K562 (cell line): Measurements from ENCODE around the gene CYB5R4. TPM values are rescaled to one million over a fixed set of nuclear protein-coding genes. Genes with fewer than 3 reads are reported as not detected.
A peak's percentile ranks its signal among the peaks of the same experiment; 100 is the strongest.

Experiments used
- EGR1 ChIP-seq: fragments of 450-650 bp; conservative IDR thresholded peaks from 2 replicates; pipeline ENCODE4 v1.6.1; 2017; ENCODE audit warnings: mild to moderate bottlenecking
- FOXK2 ChIP-seq, 2 experiments: fragments of 450-650 bp; IDR thresholded peaks in 1 of 2; conservative IDR thresholded peaks in 1 of 2; 2 replicates each; pipeline ENCODE4 v1.6.1; 2016; ENCODE audit warnings: low read depth in 2 of 2, mild to moderate bottlenecking in 1 of 2
- JUND ChIP-seq, 2 experiments: IDR thresholded peaks; 2 replicates in 1 of 2; 3 replicates in 1 of 2; pipeline ENCODE4 v1.6.1; 2011; ENCODE audit warnings: borderline replicate concordance in 2 of 2, low read depth in 2 of 2, low read length in 2 of 2, improper control_type of control experiment in 1 of 2, missing biosample characterization in 1 of 2, missing genetic modification characterization in 1 of 2, missing genetic modification reagents in 1 of 2
- MAX ChIP-seq: sonication (generic); formaldehyde crosslinking; IDR thresholded peaks from 2 replicates; pipeline ENCODE4 v1.9.0; 2022; ENCODE audit warnings: mild to moderate bottlenecking, missing genetic modification reagents
- MECOM ChIP-seq: fragments of 250-450 bp; sonication (Bioruptor Pico); IDR thresholded peaks from 2 replicates; pipeline ENCODE4 v1.8.0; 2022; ENCODE audit warnings: inconsistent platforms
- MTA3 ChIP-seq: fragments of 450-650 bp; formaldehyde crosslinking; IDR thresholded peaks from 2 replicates; pipeline ENCODE4 v1.6.1; 2017; ENCODE audit warnings: mild to moderate bottlenecking, borderline replicate concordance
- MXD1 ChIP-seq: fragments of 250-450 bp; sonication (Bioruptor Pico); IDR thresholded peaks from 2 replicates; pipeline ENCODE4 v1.8.0; 2021; ENCODE audit warnings: borderline replicate concordance, mild to moderate bottlenecking, moderate library complexity; ENCODE audit not compliant: poor library complexity, severe bottlenecking
- OTX1 ChIP-seq: fragments of 450-650 bp; formaldehyde crosslinking; IDR thresholded peaks from 2 replicates; pipeline ENCODE4 v1.4.0; 2022; ENCODE audit warnings: mild to moderate bottlenecking
- PRDM10 ChIP-seq: fragments of 450-650 bp; IDR thresholded peaks from 2 replicates; pipeline ENCODE4 v1.6.1; 2018; ENCODE audit not compliant: partially characterized antibody
- RB1 ChIP-seq: fragments of 450-650 bp; IDR thresholded peaks from 2 replicates; pipeline ENCODE4 v1.6.1; 2017; ENCODE audit warnings: low read depth, mild to moderate bottlenecking
- TBL1XR1 ChIP-seq, 2 experiments: IDR thresholded peaks; 2 replicates each; pipeline ENCODE4 v1.6.1; 2012; ENCODE audit warnings: improper control_type of control experiment in 2 of 2, low read length in 2 of 2, mild to moderate bottlenecking in 1 of 2
- WHSC1 ChIP-seq: IDR thresholded peaks from one replicate; pipeline ENCODE4 v1.6.1; 2012; ENCODE audit warnings: low read length, control low read depth, inconsistent platforms
- ZBTB17 ChIP-seq: fragments of 450-650 bp; formaldehyde crosslinking; IDR thresholded peaks from 2 replicates; pipeline ENCODE4 v1.4.0; 2020; ENCODE audit warnings: mild to moderate bottlenecking
- ZFP1 ChIP-seq: fragments of 450-650 bp; formaldehyde crosslinking; IDR thresholded peaks from 2 replicates; pipeline ENCODE4 v1.4.0; 2020; ENCODE audit warnings: mild to moderate bottlenecking, mixed read lengths
- ZKSCAN1 ChIP-seq: fragments of 150-350 bp; IDR thresholded peaks from 2 replicates; pipeline ENCODE4 v1.6.1; 2016; ENCODE audit warnings: low read depth, low read length
- ZNF431 ChIP-seq: sonication (generic); formaldehyde crosslinking; IDR thresholded peaks from 2 replicates; pipeline ENCODE4 v1.8.0; 2022; ENCODE audit warnings: mild to moderate bottlenecking, missing genetic modification reagents
- ZNF561 ChIP-seq: fragments of 450-650 bp; formaldehyde crosslinking; conservative IDR thresholded peaks from 2 replicates; pipeline ENCODE4 v1.4.0; 2020; ENCODE audit warnings: mild to moderate bottlenecking, moderate library complexity
- ZNF644 ChIP-seq: fragments of 200-800 bp; sonication (Bioruptor generic); IDR thresholded peaks from 2 replicates; pipeline ENCODE4 v1.6.1; 2016; ENCODE audit warnings: low read depth, missing genetic modification characterization, missing compliant biosample characterization
- ZNF668 ChIP-seq: fragments of 250-450 bp; sonication (Bioruptor Pico); IDR thresholded peaks from 2 replicates; pipeline ENCODE4 v1.8.0; 2022; ENCODE audit warnings: mild to moderate bottlenecking, inconsistent platforms
- ZNF79 ChIP-seq: fragments of 250-450 bp; sonication (Bioruptor Pico); IDR thresholded peaks from 2 replicates; pipeline ENCODE4 v1.4.0; 2020; ENCODE audit warnings: low read depth, mild to moderate bottlenecking, moderate library complexity
- polyA plus RNA-seq, 8 experiments: library from polyadenylated mRNA; depleted of rRNA in 4 of 8; stranded (reverse) in 5 of 8; unstranded in 3 of 8; fragments of >200 nt; fragmentation: Nextera tagmentation in 2 of 8; fragmentation: Illumina TruSeq in 1 of 8; extraction: Ambion mirVana in 2 of 8; extraction: Trizol in 1 of 8; gene quantifications; 2 replicates each; pipeline versions ENCODE4 v1.2.1 to v1.2.3, GENCODE V29; 2011 to 2014; ENCODE audit warnings: inconsistent platforms in 1 of 8, missing spikeins in 1 of 8
- total RNA-seq, 7 experiments: library from RNA; depleted of rRNA in 6 of 7; stranded (reverse); fragments of >200 nt in 6 of 7; fragmentation: Illumina TruSeq in 2 of 7; extraction: Trizol in 2 of 7; gene quantifications; 2 replicates each; pipeline versions ENCODE4 v1.2.1 to v1.2.3, GENCODE V29; 2011 to 2021; ENCODE audit warnings: low replicate concordance in 1 of 7

The CYB5R4 gene
- total and polyA plus RNA-seq, 9 of the 15 experiments (the other 6 are each of a cell fraction or from before 2014, with no cell fraction given), result 5.9 to 23.1 (median 19.0) TPM

- no peak for TF ChIP-seq WHSC1
- peak; percentile 80 for TF ChIP-seq ZFP1 (CRISPR knock-in tag)
- TF ChIP-seq TBL1XR1 (IDR thresholded peaks at IDR 0.05; ENCODE audit: low read length in 2 of 2), result peak; percentile 89 to 95
- TF ChIP-seq EGR1, result peak; percentile 46
- peak; percentile 67 for TF ChIP-seq PRDM10
- peak; percentile 16; the same call in 1 of the 2 replicates for TF ChIP-seq RB1
- 0 out of 2 replicates have a peak, but pooled peaks have one; percentile 17 for TF ChIP-seq ZNF431 (CRISPR knock-in tag)
- TF ChIP-seq ZNF561, result 0 out of 2 replicates have a peak, but pooled peaks have one; percentile 18
- peak; percentile 86 for TF ChIP-seq MXD1 (CRISPR knock-in tag)
- peak; percentile 95 for TF ChIP-seq ZBTB17 (CRISPR knock-in tag)
- TF ChIP-seq FOXK2 (conservative IDR thresholded peaks at IDR 0.05 in 1 of 2, IDR thresholded peaks at IDR 0.05 in 1 of 2; ENCODE audit: low read depth in 2 of 2), result peak; percentile 81 to 87
- peak; percentile 86 for TF ChIP-seq ZNF79 (CRISPR knock-in tag)
- TF ChIP-seq ZNF668, result peak; percentile 96
- peak; percentile 47; the same call in 1 of the 2 replicates for TF ChIP-seq MAX (CRISPR knock-in tag)
- peak; percentile 98 for TF ChIP-seq ZNF644 (tag)
- peak; percentile 84 for TF ChIP-seq JUND (IDR thresholded peaks at IDR 0.05; ENCODE audit: borderline replicate concordance, low read depth, low read length)
- TF ChIP-seq JUND (tag; IDR thresholded peaks at IDR 0.05; ENCODE audit: borderline replicate concordance, low read depth, low read length), result peak; percentile 94; the same call in 2 of the 3 replicates
- peak; percentile 93 for TF ChIP-seq MTA3
- TF ChIP-seq OTX1 (CRISPR knock-in tag), result 0 out of 2 replicates have a peak, but pooled peaks have one; percentile 6
- TF ChIP-seq ZKSCAN1, result peak; percentile 86; the same call in 1 of the 2 replicates
- peak; percentile 95 for TF ChIP-seq MECOM (CRISPR knock-in tag)
Measured at GRCh38 chr6:83974409-83975050, 115.0 kb downstream of the CYB5R4 start (continued).
